ENCODE data around the gene ATP6V0B. TPM values are rescaled to one million over a fixed set of nuclear protein-coding genes. Genes with fewer than 3 reads are reported as not detected.

The ATP6V0B gene
- total and polyA plus RNA-seq, 3 experiments from 2014 or later, result 184 to 205 (median 190) TPM

DNA sequence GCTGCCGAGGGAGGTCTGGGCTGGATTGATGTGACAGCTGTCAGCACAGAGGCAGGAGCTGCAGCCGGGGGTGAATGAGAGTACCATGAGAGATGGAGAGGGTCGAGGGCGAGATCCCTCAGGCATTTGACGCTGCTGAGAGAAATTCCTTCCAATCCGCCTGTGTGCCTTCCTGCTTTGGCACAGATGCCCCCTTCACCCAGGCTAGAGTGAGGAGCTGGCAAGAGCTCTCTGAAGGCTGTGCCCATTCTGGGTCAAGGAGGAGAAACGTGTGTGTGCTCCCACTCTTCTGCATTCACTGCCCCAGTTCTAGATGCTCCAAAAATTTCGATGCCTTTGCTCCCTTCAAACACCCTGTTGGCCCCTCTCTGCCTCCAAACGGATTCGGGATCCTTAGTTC lies 36.4 kb upstream of the ATP6V0B start:
- H3K4me1 Mint-ChIP-seq, result peaks cover 6 to 26% (median 15%) of the 10 kb centered on the region in 3 donors
- Histone ChIP-seq H3K4me3 (ENCODE audit: low read length) (no peak overlapping the region), H3K36me3 (ENCODE audit: insufficient read depth, low read length) (no peaks in the 10 kb centered on the region), H3K27me3 (ENCODE audit: insufficient read depth, low read length, poor library complexity, severe bottlenecking) (peaks cover 18% of the 10 kb centered on the region), H3K4me1 (ENCODE audit: insufficient read depth, low read length) (no peaks in the 10 kb centered on the region), H3K9me3 (ENCODE audit: low read length) (no peaks in the 10 kb centered on the region), H3K27ac (ENCODE audit: low read depth, low read length) (no peak overlapping the region)
- H3K27me3 Mint-ChIP-seq, result peaks cover 20 to 21% of the 10 kb centered on the region in 2 donors
- ChIA-PET POLR2A (no interaction called here), CTCF (no interaction called here)
- no peak for DNase-seq
- peaks cover 0 to 8% (median 2%) of the 10 kb centered on the region in 3 donors for H3K36me3 Mint-ChIP-seq
- peak overlapping the region in 1 of 7 donors; percentile 24 for H3K4me3 Mint-ChIP-seq
- H3K27ac Mint-ChIP-seq, result no peak overlapping the region
- H3K9me3 Mint-ChIP-seq, result no peaks in the 10 kb centered on the region

- Histone ChIP-seq H3K27me3 (ENCODE audit: insufficient read depth, low read length, poor library complexity, severe bottlenecking) (peaks cover 14% of the 10 kb centered on the region), H3K4me1 (ENCODE audit: insufficient read depth, low read length) (no peaks in the 10 kb centered on the region), H3K27ac (ENCODE audit: low read depth, low read length) (no peak overlapping the region), H3K9me3 (ENCODE audit: low read length) (no peaks in the 10 kb centered on the region), H3K4me3 (ENCODE audit: low read length) (no peak overlapping the region), H3K36me3 (ENCODE audit: insufficient read depth, low read length) (no peaks in the 10 kb centered on the region)
- peaks cover 3 to 25% (median 12%) of the 10 kb centered on the region in 3 donors for H3K4me1 Mint-ChIP-seq
- no peak overlapping the region for H3K27ac Mint-ChIP-seq
- CTCF ChIA-PET, result no interaction called here
- peaks cover 17 to 19% of the 10 kb centered on the region in 2 donors for H3K27me3 Mint-ChIP-seq
- peaks cover 0 to 8% (median 2%) of the 10 kb centered on the region in 3 donors for H3K36me3 Mint-ChIP-seq
- DNase-seq, result no peak
- no peaks in the 10 kb centered on the region for H3K9me3 Mint-ChIP-seq
- POLR2A ChIA-PET, result no interaction called here
- H3K4me3 Mint-ChIP-seq, result no peak overlapping the region
Measured at GRCh38 chr1:43938892-43939587, 35.7 kb upstream of the ATP6V0B start.

DNA sequence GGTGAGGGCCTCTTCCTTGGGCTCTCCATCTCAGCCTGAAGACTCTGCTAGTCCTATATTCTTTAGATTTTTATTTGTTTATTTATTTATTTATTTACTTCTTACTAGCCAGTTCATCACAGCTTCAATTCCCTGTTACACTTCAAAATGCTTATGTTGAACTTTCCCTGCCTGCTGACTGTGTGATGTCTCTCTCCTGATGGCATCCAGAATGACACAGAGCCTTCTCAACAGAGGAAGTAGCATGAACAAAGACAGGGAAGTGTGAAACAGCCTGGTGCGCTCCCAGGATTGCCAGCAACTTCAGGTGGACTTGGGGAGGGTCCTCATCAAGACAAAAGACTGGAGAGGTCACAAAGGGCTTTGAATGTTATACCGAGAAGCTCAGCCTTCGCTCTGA lies 32.3 kb upstream of the ATP6V0B start:
- POLR2A ChIA-PET, result no interaction called here
- Histone ChIP-seq H3K27me3 (ENCODE audit: insufficient read depth, low read length, poor library complexity, severe bottlenecking) (no peaks in the 10 kb centered on the region), H3K27ac (ENCODE audit: low read depth, low read length) (no peak overlapping the region), H3K36me3 (ENCODE audit: insufficient read depth, low read length) (no peaks in the 10 kb centered on the region), H3K4me3 (ENCODE audit: low read length) (no peak overlapping the region), H3K4me1 (ENCODE audit: insufficient read depth, low read length) (peaks cover 12% of the 10 kb centered on the region), H3K9me3 (ENCODE audit: low read length) (no peaks in the 10 kb centered on the region)
- Mint-ChIP-seq H3K36me3 (peaks cover 0 to 13% (median 2%) of the 10 kb centered on the region in 3 donors), H3K27me3 (peaks cover 0 to 6% of the 10 kb centered on the region in 2 donors), H3K9me3 (no peaks in the 10 kb centered on the region), H3K4me1 (peaks cover 20 to 37% (median 25%) of the 10 kb centered on the region in 3 donors), H3K27ac (peak overlapping the region in 2 of 8 donors; percentile 15 to 21), H3K4me3 (peak overlapping the region in 1 of 7 donors; percentile 59)
- CTCF ChIA-PET, result interaction anchor here (1.5 kb wide), 1 partner anchor 8 kb away, joined by 9 read pairs; the partner anchor contains the start of gene ARTN
- DNase-seq, result no peak

- H3K27ac Mint-ChIP-seq, result peak overlapping the region in 5 of 8 donors; percentile 58 to 85 (median 79)
- H3K9me3 Mint-ChIP-seq, result no peaks in the 10 kb centered on the region
Measured at GRCh38 chr1:43944860-43945259, 29.9 kb upstream of the ATP6V0B start.

DNA sequence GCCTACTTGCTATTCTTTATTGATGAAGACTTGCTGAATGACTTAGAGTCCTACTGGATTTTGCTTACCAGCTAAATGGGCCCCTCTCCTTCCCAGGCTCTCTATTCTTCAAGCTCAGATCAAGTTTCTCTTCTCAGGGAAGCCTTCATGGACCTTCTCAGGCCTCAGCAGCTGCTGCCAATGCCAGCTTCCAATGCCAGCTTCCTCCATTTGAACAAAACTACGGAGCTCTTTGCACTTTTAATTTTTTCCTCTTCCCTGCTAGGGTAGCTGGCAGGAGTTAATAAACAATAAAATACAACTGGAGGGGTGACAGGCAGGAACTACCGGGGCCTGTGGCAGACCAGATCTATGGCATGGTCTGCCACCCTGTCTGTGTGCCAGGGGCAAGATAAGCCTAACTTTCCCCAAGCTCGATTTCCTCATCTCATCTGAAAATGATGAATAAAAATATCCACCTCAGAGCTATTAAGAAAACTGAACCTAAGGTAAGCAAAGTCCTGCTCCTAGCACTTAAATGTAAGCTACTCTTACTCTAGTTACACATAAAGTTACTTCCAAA lies 29.0 kb upstream of the ATP6V0B start:
- no peaks in the 10 kb centered on the region for H3K9me3 ChIP-seq (ENCODE audit: low read length)
- ChIA-PET CTCF (interaction anchor here (0.9 to 5.3 kb wide), 8 partner anchors 12 to 1263 kb away, joined by 3 to 46 read pairs (median 4); partner anchors contain the start of genes ARTN and ATP6V0B), POLR2A (interaction anchor here (2.5 kb wide), 1 partner anchor 30 kb away, joined by 9 read pairs; the partner anchor contains the start of gene ATP6V0B)
- H3K27ac Mint-ChIP-seq, result peak overlapping the region; percentile 67 to 99 (median 94)
- H3K27me3 Mint-ChIP-seq, result no peaks in the 10 kb centered on the region
- H3K9me3 Mint-ChIP-seq, result no peaks in the 10 kb centered on the region
- H3K4me3 ChIP-seq (ENCODE audit: low read length), result peak overlapping the region; percentile 83
- H3K4me3 Mint-ChIP-seq, result peak overlapping the region; percentile 83 to 94 (median 90)
- no peaks in the 10 kb centered on the region for H3K36me3 ChIP-seq (ENCODE audit: insufficient read depth, low read length)
- peaks cover 0 to 21% (median 3%) of the 10 kb centered on the region in 3 donors for H3K36me3 Mint-ChIP-seq
- peaks cover 26% of the 10 kb centered on the region for H3K4me1 ChIP-seq (ENCODE audit: insufficient read depth, low read length)
- H3K27ac ChIP-seq (ENCODE audit: low read depth, low read length), result peak overlapping the region; percentile 95
- DNase-seq, result no peak
- H3K4me1 Mint-ChIP-seq, result peaks cover 41 to 60% (median 41%) of the 10 kb centered on the region in 3 donors
- H3K27me3 ChIP-seq (ENCODE audit: insufficient read depth, low read length, poor library complexity, severe bottlenecking), result no peaks in the 10 kb centered on the region

More at GRCh38 chr1:43944860-43945259, 29.9 kb upstream of the ATP6V0B start:
- no peaks in the 10 kb centered on the region for H3K36me3 ChIP-seq (ENCODE audit: insufficient read depth, low read length)
- H3K4me3 ChIP-seq (ENCODE audit: low read length), result no peak overlapping the region
- peaks cover 0 to 14% (median under 1%) of the 10 kb centered on the region in 3 donors for H3K36me3 Mint-ChIP-seq
- H3K9me3 ChIP-seq (ENCODE audit: low read length), result no peaks in the 10 kb centered on the region
- ChIA-PET POLR2A (interaction anchor here (0.6 kb wide), 1 partner anchor 54 kb away, joined by 3 read pairs; no protein-coding TSS in a partner anchor), CTCF (interaction anchor here (0.9 to 5.3 kb wide), 2 partner anchors 11 to 1262 kb away, joined by 3 to 46 read pairs; partner anchors contain the start of gene ARTN)
- H3K4me1 ChIP-seq (ENCODE audit: insufficient read depth, low read length), result peaks cover 26% of the 10 kb centered on the region
- peaks cover 33 to 53% (median 35%) of the 10 kb centered on the region in 3 donors for H3K4me1 Mint-ChIP-seq
- no peaks in the 10 kb centered on the region for H3K27me3 ChIP-seq (ENCODE audit: insufficient read depth, low read length, poor library complexity, severe bottlenecking)
- DNase-seq, result no peak
- H3K27ac ChIP-seq (ENCODE audit: low read depth, low read length), result no peak overlapping the region
- peak overlapping the region in 5 of 7 donors; percentile 39 to 94 (median 65) for H3K4me3 Mint-ChIP-seq
- H3K27me3 Mint-ChIP-seq, result no peaks in the 10 kb centered on the region

DNA sequence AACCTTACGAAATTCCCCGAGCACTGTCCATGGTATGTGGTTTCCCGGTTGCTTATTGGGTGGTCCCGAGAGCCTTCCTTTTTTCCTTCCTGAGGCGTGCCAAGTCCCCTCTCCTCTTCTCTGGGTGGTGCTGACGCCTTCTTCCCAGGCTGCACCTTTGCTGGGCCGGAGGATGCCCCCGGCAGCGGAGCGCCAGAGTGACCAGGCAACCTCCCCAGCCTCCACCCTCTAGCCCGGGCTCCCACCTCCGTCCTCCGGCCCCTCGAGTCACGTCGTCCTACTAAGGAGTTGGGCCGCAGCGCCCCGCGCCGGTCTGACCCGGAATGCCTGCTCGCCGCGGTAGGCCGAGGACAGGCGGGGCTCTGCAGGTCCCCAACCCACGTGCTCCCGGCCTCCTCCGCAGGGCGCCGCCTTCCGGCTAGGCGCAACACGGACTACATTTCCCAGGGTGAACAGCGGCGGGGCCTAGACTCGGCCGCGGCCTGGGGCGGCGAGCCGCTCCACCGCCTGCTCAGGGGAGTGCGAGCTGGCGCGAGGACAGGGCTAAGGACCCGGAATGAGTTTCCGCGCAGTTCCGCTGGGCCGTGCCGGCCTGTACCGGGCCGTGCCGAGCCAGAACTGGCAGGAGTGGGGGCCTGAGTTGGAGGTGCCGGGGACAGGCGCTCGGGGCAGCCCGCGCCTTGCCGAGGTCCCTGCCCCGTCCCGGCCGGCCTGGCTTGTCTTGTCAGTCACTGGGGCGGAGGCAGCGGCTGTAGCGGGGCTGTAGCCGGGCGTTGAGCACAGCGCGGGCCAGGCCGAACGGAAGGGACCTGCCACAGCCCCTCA lies 28.3 kb upstream of the ATP6V0B start, which contains the start of gene IPO13:
IPO13 (plus strand) TSS at position 715 of the 825 bp plus-strand sequence. CDS start 651 bp downstream, outside the sequence.
- ChIA-PET CTCF (interaction anchor here (0.9 to 5.3 kb wide), 9 partner anchors 12 to 183 kb away, joined by 3 to 46 read pairs (median 4); partner anchors contain the start of genes ARTN, ATP6V0B and DPH2), POLR2A (interaction anchor here (0.6 to 2.5 kb wide), 5 partner anchors 23 to 1179 kb away, joined by 3 to 9 read pairs (median 5); partner anchors contain the start of genes ATP6V0B, C1orf50, DPH2 and P3H1)
- Histone ChIP-seq H3K4me1 (ENCODE audit: insufficient read depth, low read length) (peaks cover 26% of the 10 kb centered on the region), H3K27ac (ENCODE audit: low read depth, low read length) (peak within 1 kb of the TSS; percentile 95), H3K9me3 (ENCODE audit: low read length) (no peaks in the 10 kb centered on the region), H3K4me3 (ENCODE audit: low read length) (peak within 1 kb of the TSS; percentile 83), H3K36me3 (ENCODE audit: insufficient read depth, low read length) (no peaks in the 10 kb centered on the region), H3K27me3 (ENCODE audit: insufficient read depth, low read length, poor library complexity, severe bottlenecking) (no peaks in the 10 kb centered on the region)
- peaks cover 45 to 66% (median 47%) of the 10 kb centered on the region in 3 donors for H3K4me1 Mint-ChIP-seq
- H3K27me3 Mint-ChIP-seq, result no peaks in the 10 kb centered on the region
- DNase-seq, result peak; percentile 91 to 96 (median 96)
- H3K9me3 Mint-ChIP-seq, result no peaks in the 10 kb centered on the region
- H3K27ac Mint-ChIP-seq, result peak within 1 kb of the TSS; percentile 67 to 99 (median 94)
- peak within 1 kb of the TSS; percentile 83 to 94 (median 90) for H3K4me3 Mint-ChIP-seq
- peaks cover 0 to 22% (median 3%) of the 10 kb centered on the region in 3 donors for H3K36me3 Mint-ChIP-seq
